Measurements from ENCODE around the gene CEACAM7. TPM values are rescaled to one million over a fixed set of nuclear protein-coding genes. Genes with fewer than 3 reads are reported as not detected.
A peak's percentile ranks its signal among the peaks of the same experiment; 100 is the strongest.

Gene CEACAM7
- total RNA-seq, 4 donors from 2014 or later, result 10.5 to 103 (median 76.7) TPM

DNA sequence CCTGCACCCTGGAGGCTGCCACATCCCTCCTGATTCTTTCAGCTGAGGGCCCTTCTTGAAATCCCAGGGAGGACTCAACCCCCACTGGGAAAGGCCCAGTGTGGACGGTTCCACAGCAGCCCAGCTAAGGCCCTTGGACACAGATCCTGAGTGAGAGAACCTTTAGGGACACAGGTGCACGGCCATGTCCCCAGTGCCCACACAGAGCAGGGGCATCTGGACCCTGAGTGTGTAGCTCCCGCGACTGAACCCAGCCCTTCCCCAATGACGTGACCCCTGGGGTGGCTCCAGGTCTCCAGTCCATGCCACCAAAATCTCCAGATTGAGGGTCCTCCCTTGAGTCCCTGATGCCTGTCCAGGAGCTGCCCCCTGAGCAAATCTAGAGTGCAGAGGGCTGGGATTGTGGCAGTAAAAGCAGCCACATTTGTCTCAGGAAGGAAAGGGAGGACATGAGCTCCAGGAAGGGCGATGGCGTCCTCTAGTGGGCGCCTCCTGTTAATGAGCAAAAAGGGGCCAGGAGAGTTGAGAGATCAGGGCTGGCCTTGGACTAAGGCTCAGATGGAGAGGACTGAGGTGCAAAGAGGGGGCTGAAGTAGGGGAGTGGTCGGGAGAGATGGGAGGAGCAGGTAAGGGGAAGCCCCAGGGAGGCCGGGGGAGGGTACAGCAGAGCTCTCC lies 13.5 kb upstream of the CEACAM7 start:
- Histone ChIP-seq H3K27ac (no peak overlapping the region), H3K4me1 (no peaks in the 10 kb centered on the region), H3K27me3 (peaks cover 0 to 72% (median 0%) of the 10 kb centered on the region in 4 donors), H3K4me3 (no peak overlapping the region), H3K36me3 (no peaks in the 10 kb centered on the region), H3K9me3 (no peaks in the 10 kb centered on the region)
- WGBS, 2 donors, result 10 to 11% methylated on average over 5 of the region's 10 CpGs
- DNase-seq, result no peak
- no peak for TF ChIP-seq POLR2A (IDR thresholded peaks at IDR 0.05)
- TF ChIP-seq, protein P1, sequence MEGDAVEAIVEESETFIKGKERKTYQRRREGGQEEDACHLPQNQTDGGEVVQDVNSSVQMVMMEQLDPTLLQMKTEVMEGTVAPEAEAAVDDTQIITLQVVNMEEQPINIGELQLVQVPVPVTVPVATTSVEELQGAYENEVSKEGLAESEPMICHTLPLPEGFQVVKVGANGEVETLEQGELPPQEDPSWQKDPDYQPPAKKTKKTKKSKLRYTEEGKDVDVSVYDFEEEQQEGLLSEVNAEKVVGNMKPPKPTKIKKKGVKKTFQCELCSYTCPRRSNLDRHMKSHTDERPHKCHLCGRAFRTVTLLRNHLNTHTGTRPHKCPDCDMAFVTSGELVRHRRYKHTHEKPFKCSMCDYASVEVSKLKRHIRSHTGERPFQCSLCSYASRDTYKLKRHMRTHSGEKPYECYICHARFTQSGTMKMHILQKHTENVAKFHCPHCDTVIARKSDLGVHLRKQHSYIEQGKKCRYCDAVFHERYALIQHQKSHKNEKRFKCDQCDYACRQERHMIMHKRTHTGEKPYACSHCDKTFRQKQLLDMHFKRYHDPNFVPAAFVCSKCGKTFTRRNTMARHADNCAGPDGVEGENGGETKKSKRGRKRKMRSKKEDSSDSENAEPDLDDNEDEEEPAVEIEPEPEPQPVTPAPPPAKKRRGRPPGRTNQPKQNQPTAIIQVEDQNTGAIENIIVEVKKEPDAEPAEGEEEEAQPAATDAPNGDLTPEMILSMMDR (IDR thresholded peaks at IDR 0.05), result peak in 4 of 6 experiments; percentile 19 to 65 (median 33)
- intact Hi-C loops (cut with DNase I), result no loop called here

DNA sequence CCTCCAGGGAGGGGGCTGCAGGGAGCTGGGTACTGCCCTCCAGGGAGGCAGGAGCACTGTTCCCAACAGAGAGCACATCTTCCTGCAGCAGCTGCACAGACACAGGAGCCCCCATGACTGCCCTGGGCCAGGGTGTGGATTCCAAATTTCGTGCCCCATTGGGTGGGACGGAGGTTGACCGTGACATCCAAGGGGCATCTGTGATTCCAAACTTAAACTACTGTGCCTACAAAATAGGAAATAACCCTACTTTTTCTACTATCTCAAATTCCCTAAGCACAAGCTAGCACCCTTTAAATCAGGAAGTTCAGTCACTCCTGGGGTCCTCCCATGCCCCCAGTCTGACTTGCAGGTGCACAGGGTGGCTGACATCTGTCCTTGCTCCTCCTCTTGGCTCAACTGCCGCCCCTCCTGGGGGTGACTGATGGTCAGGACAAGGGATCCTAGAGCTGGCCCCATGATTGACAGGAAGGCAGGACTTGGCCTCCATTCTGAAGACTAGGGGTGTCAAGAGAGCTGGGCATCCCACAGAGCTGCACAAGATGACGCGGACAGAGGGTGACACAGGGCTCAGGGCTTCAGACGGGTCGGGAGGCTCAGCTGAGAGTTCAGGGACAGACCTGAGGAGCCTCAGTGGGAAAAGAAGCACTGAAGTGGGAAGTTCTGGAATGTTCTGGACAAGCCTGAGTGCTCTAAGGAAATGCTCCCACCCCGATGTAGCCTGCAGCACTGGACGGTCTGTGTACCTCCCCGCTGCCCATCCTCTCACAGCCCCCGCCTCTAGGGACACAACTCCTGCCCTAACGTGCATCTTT lies 12.5 kb upstream of the CEACAM7 start:
- TF ChIP-seq, protein P1 (IDR thresholded peaks at IDR 0.05), result no peak
- no peak for TF ChIP-seq POLR2A (IDR thresholded peaks at IDR 0.05)
- Histone ChIP-seq H3K27ac (no peak overlapping the region), H3K4me1 (no peaks in the 10 kb centered on the region), H3K9me3 (no peaks in the 10 kb centered on the region), H3K36me3 (no peaks in the 10 kb centered on the region), H3K4me3 (no peak overlapping the region), H3K27me3 (peaks cover 0 to 72% (median 0%) of the 10 kb centered on the region in 4 donors)
- WGBS, 2 donors, result 74 to 77% methylated on average over 4 to 8 of the region's 13 CpGs
- no peak for DNase-seq
- intact Hi-C loops (cut with DNase I), result no loop called here

DNA sequence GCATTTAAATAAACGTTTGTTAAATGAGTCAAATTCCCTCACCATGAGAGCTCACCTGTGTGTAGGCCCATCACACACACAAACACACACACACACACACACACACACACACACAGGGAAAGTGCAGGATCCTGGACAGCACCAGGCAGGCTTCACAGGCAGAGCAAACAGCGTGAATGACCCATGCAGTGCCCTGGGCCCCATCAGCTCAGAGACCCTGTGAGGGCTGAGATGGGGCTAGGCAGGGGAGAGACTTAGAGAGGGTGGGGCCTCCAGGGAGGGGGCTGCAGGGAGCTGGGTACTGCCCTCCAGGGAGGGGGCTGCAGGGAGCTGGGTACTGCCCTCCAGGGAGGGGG lies 11.9 kb upstream of the CEACAM7 start:
- no peak for DNase-seq
- Histone ChIP-seq H3K4me3 (no peak overlapping the region), H3K4me1 (no peaks in the 10 kb centered on the region), H3K9me3 (no peaks in the 10 kb centered on the region), H3K36me3 (no peaks in the 10 kb centered on the region), H3K27me3 (peaks cover 0 to 72% (median 0%) of the 10 kb centered on the region in 4 donors), H3K27ac (no peak overlapping the region)
- intact Hi-C loops (cut with DNase I), result no loop called here
- TF ChIP-seq, protein P1 (IDR thresholded peaks at IDR 0.05), result no peak
- no peak for TF ChIP-seq POLR2A (IDR thresholded peaks at IDR 0.05)
- 22% methylated on average over 1 of the region's 2 CpGs; no CpG with 5 or more reads in 1 of the 2 donors for WGBS, 2 donors

DNA sequence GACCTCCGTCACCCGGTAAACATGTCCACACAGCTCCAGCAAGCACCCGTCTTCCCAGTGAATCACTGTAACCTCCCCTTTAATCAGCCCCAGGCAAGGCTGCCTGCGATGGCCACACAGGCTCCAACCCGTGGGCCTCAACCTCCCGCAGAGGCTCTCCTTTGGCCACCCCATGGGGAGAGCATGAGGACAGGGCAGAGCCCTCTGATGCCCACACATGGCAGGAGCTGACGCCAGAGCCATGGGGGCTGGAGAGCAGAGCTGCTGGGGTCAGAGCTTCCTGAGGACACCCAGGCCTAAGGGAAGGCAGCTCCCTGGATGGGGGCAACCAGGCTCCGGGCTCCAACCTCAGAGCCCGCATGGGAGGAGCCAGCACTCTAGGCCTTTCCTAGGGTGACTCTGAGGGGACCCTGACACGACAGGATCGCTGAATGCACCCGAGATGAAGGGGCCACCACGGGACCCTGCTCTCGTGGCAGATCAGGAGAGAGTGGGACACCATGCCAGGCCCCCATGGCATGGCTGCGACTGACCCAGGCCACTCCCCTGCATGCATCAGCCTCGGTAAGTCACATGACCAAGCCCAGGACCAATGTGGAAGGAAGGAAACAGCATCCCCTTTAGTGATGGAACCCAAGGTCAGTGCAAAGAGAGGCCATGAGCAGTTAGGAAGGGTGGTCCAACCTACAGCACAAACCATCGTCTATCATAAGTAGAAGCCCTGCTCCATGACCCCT lies 11.3 kb upstream of the CEACAM7 start:
- WGBS, 2 donors, result 50 to 63% methylated on average over 6 to 10 of the region's 17 CpGs
- intact Hi-C loops (cut with DNase I), result no loop called here
- TF ChIP-seq, protein P1 (IDR thresholded peaks at IDR 0.05), result no peak
- H3K4me1 ChIP-seq, result no peaks in the 10 kb centered on the region
- no peak for DNase-seq
- peaks cover 0 to 72% (median 0%) of the 10 kb centered on the region in 4 donors for H3K27me3 ChIP-seq
- no peaks in the 10 kb centered on the region for H3K36me3 ChIP-seq
- H3K4me3 ChIP-seq, result no peak overlapping the region
- no peaks in the 10 kb centered on the region for H3K9me3 ChIP-seq
- H3K27ac ChIP-seq, result no peak overlapping the region

Measured in esophagus squamous epithelium (tissue), 5 donors.